ENCODE results near the gene CCT5.

Gene CCT5

GRCh38 chr5:10289353-10289752, 39.3 kb downstream of the CCT5 start:
- H3K27ac ChIP-seq, result peak overlapping the region; percentile 97
- TF ChIP-seq, protein P1, sequence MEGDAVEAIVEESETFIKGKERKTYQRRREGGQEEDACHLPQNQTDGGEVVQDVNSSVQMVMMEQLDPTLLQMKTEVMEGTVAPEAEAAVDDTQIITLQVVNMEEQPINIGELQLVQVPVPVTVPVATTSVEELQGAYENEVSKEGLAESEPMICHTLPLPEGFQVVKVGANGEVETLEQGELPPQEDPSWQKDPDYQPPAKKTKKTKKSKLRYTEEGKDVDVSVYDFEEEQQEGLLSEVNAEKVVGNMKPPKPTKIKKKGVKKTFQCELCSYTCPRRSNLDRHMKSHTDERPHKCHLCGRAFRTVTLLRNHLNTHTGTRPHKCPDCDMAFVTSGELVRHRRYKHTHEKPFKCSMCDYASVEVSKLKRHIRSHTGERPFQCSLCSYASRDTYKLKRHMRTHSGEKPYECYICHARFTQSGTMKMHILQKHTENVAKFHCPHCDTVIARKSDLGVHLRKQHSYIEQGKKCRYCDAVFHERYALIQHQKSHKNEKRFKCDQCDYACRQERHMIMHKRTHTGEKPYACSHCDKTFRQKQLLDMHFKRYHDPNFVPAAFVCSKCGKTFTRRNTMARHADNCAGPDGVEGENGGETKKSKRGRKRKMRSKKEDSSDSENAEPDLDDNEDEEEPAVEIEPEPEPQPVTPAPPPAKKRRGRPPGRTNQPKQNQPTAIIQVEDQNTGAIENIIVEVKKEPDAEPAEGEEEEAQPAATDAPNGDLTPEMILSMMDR (IDR thresholded peaks at IDR 0.05), result no peak
- H3K79me2 ChIP-seq, result no peaks in the 10 kb centered on the region
- H3K9ac ChIP-seq, result no peak overlapping the region
- peak overlapping the region; percentile 69 for H3K4me2 ChIP-seq (ENCODE audit: low read length)
- H3K4me3 ChIP-seq (ENCODE audit: low read depth, low read length), result no peak overlapping the region
- no peaks in the 10 kb centered on the region for H3K9me3 ChIP-seq (ENCODE audit: control insufficient read depth, low read length)
- H3K4me1 ChIP-seq, result peaks cover 29% of the 10 kb centered on the region
- H3K27me3 ChIP-seq (ENCODE audit: control insufficient read depth, insufficient read depth, low read length), result no peaks in the 10 kb centered on the region
- peak overlapping the region; percentile 7 for H2AFZ ChIP-seq
- H3K36me3 ChIP-seq (ENCODE audit: control insufficient read depth, insufficient read depth, low read length), result no peaks in the 10 kb centered on the region

- Histone ChIP-seq H3K27ac (peak overlapping the region; percentile 97), H3K4me2 (ENCODE audit: low read length) (no peak overlapping the region), H3K27me3 (ENCODE audit: control insufficient read depth, insufficient read depth, low read length) (no peaks in the 10 kb centered on the region), H3K79me2 (no peaks in the 10 kb centered on the region), H3K9me3 (ENCODE audit: control insufficient read depth, low read length) (no peaks in the 10 kb centered on the region), H3K4me3 (ENCODE audit: low read depth, low read length) (no peak overlapping the region), H2AFZ (peak overlapping the region; percentile 7), H3K4me1 (peaks cover 29% of the 10 kb centered on the region), H3K9ac (no peak overlapping the region), H3K36me3 (ENCODE audit: control insufficient read depth, insufficient read depth, low read length) (no peaks in the 10 kb centered on the region)
- TF ChIP-seq, protein P1 (IDR thresholded peaks at IDR 0.05), result no peak
Measured at GRCh38 chr5:10289991-10290390, 39.9 kb downstream of the CCT5 start.

GRCh38 chr5:10290438-10290837, 40.4 kb downstream of the CCT5 start:
- no peak overlapping the region for H2AFZ ChIP-seq
- H3K27me3 ChIP-seq (ENCODE audit: control insufficient read depth, insufficient read depth, low read length), result no peaks in the 10 kb centered on the region
- H3K4me3 ChIP-seq (ENCODE audit: low read depth, low read length), result no peak overlapping the region
- no peak overlapping the region for H3K27ac ChIP-seq
- no peaks in the 10 kb centered on the region for H3K79me2 ChIP-seq
- H3K4me1 ChIP-seq, result peaks cover 29% of the 10 kb centered on the region
- no peaks in the 10 kb centered on the region for H3K36me3 ChIP-seq (ENCODE audit: control insufficient read depth, insufficient read depth, low read length)
- H3K9me3 ChIP-seq (ENCODE audit: control insufficient read depth, low read length), result no peaks in the 10 kb centered on the region
- H3K4me2 ChIP-seq (ENCODE audit: low read length), result no peak overlapping the region
- TF ChIP-seq, protein P1 (IDR thresholded peaks at IDR 0.05), result no peak
- H3K9ac ChIP-seq, result no peak overlapping the region

DNA sequence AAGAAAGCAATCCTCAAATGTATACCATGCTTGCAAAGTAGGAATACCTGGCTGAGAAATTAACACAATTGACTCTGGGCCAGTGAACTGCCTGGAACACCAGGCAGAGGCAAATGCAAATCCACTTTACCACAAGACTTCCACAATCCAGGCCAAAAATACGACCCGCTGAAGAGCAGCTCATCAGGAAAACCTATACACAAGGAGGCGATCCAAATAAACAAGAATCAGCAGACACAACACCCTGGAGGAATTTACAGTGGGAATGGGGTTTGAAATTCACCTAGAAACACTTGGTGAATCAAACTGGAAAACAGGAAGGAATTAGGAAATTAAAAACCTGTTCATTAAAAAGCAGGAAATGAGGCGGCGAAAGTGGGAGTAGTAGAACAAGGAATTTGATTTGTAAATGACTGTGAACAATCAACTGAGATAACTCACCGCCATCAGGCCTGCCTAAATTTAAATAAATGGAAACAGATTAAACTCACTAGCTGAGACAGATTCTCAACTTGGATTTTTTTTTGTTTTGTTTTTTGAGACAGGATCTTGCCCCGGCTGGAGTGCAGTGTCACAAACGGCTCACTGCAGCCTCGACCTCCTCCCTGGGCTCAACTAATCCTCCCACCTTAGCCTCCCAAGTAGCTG, 41.7 kb downstream of the CCT5 start:
- no peak overlapping the region for H3K4me3 ChIP-seq (ENCODE audit: low read depth, low read length)
- no peaks in the 10 kb centered on the region for H3K27me3 ChIP-seq (ENCODE audit: control insufficient read depth, insufficient read depth, low read length)
- H3K36me3 ChIP-seq (ENCODE audit: control insufficient read depth, insufficient read depth, low read length), result no peaks in the 10 kb centered on the region
- H3K27ac ChIP-seq, result no peak overlapping the region
- no peak overlapping the region for H2AFZ ChIP-seq
- H3K4me1 ChIP-seq, result peaks cover 29% of the 10 kb centered on the region
- no peaks in the 10 kb centered on the region for H3K9me3 ChIP-seq (ENCODE audit: control insufficient read depth, low read length)
- TF ChIP-seq, protein P1 (IDR thresholded peaks at IDR 0.05), result no peak
- no peak overlapping the region for H3K9ac ChIP-seq
- no peak overlapping the region for H3K4me2 ChIP-seq (ENCODE audit: low read length)
- H3K79me2 ChIP-seq, result no peaks in the 10 kb centered on the region
